KBM-7 (cell line): ENCODE results near the gene SPECC1L.
"Not testable (repeated sequence)": the region's sequence is repeated elsewhere in the genome, so short reads cannot be mapped to it uniquely, and the experiment has no call there.

Experiments
- DNase-seq: peaks from one replicate; pipeline ENCODE4 v3.0.0-alpha.2; 2015
- in situ Hi-C: fragments of 300-500 bp; cut with MboI; formaldehyde crosslinking; loops from 2 replicates; pipeline ENCODE4 v1.14.3; 2020; ENCODE audit warnings: low sequenced_read_pairs, low pct_unique_long_range_greater_than_20kb, mixed read lengths

Gene SPECC1L

DNA sequence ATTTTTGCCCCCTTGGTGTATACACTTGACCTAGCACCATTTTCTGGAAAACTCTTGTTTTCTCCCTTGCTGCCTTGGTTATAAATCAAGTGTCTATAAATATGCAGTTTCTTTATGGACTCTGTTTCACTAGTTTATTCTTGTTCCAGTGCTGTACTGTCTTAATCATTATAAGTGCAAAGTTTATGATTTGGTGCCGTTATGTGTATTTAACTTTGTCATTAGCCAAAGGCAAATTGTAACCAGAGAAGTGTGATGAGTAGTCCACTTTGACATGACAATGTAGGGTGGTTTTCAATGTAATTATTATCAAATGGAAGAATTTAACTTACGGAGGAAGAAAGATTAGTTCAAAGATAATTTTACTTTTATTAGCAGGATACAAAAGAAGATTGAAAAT is 40.3 kb downstream of the SPECC1L start:
- DNase-seq, result no peak
- in situ Hi-C loops, result no loop called here

DNA sequence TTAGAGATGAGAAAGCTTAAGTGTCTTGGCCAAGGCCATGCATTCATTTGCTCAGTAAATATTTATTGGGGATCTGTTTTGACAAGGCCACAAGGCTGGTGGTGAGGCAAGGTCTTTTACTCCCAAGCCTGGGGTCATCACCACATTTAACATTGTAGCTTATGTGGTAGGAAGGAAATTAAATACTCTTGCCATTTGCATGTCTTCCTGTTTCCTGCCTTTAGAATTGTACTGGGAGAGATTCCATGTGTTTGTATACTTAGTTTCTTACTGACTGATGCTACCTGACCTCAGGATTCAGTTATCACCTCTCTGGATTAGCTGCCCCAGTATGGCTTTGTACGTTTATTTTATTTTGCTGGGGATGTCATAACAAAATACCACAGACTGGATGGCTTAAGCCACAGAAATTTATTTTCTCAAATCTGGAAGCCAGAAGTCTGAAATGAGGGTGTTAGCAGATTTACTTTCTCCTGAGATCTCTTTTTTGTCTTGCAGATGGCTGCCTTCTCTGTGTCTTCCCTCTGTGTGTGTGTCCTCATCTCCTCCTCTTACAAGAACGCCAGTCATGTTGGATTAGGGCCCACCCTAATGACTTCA is 44.8 kb downstream of the SPECC1L start:
- DNase-seq, result no peak
- in situ Hi-C loops, result no loop called here

DNA sequence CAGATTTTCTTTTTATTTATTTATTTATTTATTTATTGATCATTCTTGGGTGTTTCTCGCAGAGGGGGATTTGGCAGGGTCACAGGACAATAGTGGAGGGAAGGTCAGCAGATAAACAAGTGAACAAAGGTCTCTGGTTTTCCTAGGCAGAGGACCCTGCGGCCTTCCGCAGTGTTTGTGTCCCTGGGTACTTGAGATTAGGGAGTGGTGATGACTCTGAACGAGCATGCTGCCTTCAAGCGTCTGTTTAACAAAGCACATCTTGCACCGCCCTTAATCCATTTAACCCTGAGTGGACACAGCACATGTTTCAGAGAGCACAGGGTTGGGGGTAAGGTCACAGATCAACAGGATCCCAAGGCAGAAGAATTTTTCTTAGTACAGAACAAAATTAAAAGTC is 45.6 kb downstream of the SPECC1L start:
- DNase-seq, in situ Hi-C loops: not testable (repeated sequence)

DNA sequence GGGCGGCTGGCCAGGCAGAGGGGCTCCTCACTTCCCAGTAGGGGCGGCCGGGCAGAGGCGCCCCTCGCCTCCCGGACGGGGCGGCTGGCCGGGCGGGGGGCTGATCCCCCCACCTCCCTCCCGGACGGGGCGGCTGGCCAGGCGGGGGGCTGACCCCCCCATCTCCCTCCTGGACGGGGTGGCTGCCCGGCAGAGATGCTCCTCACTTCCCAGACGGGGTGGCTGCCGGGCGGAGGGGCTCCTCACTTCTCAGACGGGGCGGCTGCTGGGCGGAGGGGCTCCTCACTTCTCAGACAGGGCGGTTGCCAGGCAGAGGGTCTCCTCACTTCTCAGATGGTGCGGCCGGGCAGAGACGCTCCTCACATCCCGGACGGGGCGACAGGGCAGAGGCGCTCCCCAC is 46.9 kb downstream of the SPECC1L start:
- in situ Hi-C loops, DNase-seq: not testable (repeated sequence)

- DNase-seq, result no peak
- in situ Hi-C loops, result no loop called here
These were observed 48.8 kb downstream of the SPECC1L start for GRCh38 chr22:24319451-24319850.

DNA sequence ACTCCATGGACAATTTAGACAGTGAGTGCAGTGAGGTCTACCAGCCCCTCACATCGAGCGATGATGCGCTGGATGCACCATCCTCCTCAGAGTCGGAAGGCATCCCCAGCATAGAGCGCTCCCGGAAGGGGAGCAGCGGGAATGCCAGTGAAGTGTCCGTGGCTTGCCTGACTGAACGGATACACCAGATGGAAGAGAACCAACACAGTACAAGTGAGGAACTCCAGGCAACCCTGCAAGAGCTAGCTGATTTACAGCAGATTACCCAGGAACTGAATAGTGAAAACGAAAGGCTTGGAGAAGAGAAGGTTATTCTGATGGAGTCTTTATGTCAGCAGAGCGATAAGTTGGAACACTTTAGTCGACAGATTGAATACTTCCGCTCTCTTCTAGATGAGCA is 51.4 kb downstream of the SPECC1L start:
- in situ Hi-C loops, result no loop called here
- DNase-seq, result no peak

DNA sequence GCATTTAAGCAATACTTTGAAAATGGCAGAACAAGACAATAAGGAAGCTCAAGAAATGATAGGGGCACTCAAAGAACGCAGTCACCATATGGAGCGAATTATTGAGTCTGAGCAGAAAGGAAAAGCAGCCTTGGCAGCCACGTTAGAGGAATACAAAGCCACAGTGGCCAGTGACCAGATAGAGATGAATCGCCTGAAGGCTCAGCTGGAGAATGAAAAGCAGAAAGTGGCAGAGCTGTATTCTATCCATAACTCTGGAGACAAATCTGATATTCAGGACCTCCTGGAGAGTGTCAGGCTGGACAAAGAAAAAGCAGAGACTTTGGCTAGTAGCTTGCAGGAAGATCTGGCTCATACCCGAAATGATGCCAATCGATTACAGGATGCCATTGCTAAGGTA is 51.9 kb downstream of the SPECC1L start:
- in situ Hi-C loops, result no loop called here

DNA sequence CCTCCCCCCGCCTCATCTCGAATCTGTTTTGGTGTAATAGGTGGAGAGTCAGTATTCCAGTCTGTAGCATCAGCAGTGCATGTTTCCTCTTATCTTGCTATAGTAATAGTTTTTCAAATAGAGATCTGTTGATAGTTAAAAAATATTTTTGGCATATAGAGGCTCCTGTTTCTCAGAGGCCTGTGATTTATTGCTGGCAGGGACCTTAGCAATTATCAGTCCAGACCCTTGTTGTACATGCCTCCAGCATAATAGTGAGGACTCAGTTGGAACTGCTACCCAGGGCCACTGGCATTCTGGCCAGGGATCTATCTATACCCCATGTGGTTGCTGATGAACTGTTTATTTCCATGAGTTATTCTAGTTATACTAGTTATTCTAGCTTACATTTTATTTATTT is 52.6 kb downstream of the SPECC1L start:
- in situ Hi-C loops, result no loop called here
- no peak for DNase-seq

More for the DNA sequence above, 51.9 kb downstream of the SPECC1L start:
- DNase-seq, result no peak

DNA sequence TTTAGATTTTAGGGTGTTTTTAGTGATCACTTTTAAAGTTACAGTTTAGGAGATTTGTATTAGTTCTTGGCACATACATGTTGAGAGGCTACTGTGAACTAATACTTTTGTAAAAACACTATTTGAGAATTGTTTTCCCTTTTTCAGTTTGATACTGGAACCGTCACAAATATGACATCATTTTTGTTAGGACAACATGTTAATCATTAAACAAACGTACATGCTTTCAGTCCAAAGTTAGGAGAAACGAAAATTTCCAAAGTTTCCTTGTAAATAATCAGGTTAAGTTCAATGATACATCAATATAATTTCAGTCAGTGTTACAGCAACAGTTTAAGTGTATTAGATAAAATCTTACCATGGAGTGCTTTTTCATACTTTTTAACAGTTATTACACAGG is 53.1 kb downstream of the SPECC1L start:
- in situ Hi-C loops, result no loop called here
- no peak for DNase-seq

GRCh38 chr22:24324137-24324536 is 53.5 kb downstream of the SPECC1L start:
- in situ Hi-C loops, result no loop called here

DNA sequence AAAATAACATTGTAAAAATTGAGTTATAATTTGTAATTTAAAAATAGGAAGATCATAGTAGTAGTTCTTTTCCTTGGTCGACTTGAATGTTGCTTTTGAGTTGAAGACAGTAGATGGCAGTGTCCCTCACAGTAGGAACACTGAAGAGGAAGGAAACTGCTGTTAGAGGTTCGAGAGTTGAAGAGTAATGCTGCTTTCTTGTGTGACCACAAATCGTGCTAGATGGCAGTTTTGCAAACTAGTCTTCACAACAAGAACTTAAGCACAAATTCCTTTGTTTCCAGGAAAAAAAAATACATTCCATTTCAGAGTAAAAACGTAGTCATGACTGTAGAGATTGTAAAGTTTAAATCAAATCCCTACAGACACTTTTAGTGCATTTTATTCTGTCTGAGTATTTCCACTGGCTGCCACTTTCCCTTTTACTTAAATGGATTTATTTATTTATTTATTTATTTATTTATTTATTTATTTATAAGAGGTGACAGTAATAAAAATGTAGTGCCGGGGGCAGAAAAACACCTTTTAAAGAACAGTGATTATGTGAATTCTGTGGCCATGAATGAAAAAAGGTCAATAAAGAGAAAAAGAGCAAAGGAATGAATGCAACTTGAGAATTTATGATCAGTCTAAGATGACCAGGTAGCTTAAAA is 54.6 kb downstream of the SPECC1L start:
- in situ Hi-C loops, result no loop called here
- peak; percentile 84 for DNase-seq

More at GRCh38 chr22:24324137-24324536, 53.5 kb downstream of the SPECC1L start:
- no peak for DNase-seq

DNA sequence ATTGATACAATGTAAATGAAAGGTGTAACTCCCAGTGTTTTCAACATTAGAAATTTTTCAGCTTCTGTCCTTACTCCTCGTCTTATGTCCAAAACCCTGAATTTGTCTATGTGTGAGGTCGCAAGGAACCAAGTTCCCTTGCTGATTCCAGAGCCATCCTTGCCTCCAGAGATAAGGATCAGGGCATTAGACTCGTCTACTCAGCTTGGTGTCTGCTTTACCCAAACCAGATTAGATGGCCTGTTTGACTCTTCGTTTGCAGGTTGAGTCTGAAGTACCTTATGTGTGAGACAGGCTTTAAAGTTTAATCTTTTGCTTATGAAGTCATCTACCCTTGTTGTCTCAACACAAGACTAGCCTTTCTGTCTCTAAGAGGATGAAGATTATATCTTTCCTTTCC is 55.6 kb downstream of the SPECC1L start:
- in situ Hi-C loops, result no loop called here
- no peak for DNase-seq

- in situ Hi-C loops, result no loop called here
- DNase-seq, result no peak
These were observed 57.2 kb downstream of the SPECC1L start for GRCh38 chr22:24327832-24328231.

- in situ Hi-C loops, result no loop called here
- peak; percentile 18 for DNase-seq
These were observed 58.8 kb downstream of the SPECC1L start for GRCh38 chr22:24329453-24329852.

DNA sequence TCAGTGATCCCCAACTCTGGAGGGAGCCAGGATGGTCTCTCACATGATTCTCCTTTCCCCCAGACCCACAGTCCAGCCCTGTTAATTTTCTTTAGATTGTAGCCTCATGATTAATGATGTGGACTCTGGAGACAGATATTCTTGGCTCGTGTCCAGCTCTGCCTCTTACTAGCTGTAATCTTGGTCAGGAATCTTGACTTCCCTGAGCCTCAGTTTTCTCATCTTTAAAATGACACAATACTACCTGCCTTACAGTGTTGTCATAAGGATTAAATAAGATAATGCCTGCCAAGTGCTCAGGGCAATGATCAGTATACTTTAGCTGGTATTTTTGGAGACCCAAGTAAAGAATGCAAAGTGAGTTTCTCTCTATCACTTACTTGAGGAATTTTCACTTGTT is 60.0 kb downstream of the SPECC1L start:
- no peak for DNase-seq

GRCh38 chr22:24331468-24332440 is 61.1 kb downstream of the SPECC1L start:
- DNase-seq, result peak; percentile 49

More for the DNA sequence above, 60.0 kb downstream of the SPECC1L start:
- in situ Hi-C loops, result no loop called here

GRCh38 chr22:24333301-24333700 is 62.7 kb downstream of the SPECC1L start:
- in situ Hi-C loops, result no loop called here
- DNase-seq, result no peak

More at GRCh38 chr22:24331468-24332440, 61.1 kb downstream of the SPECC1L start:
- in situ Hi-C loops, result no loop called here

GRCh38 chr22:24335496-24335895 is 64.9 kb downstream of the SPECC1L start:
- no peak for DNase-seq
- in situ Hi-C loops, result no loop called here

DNA sequence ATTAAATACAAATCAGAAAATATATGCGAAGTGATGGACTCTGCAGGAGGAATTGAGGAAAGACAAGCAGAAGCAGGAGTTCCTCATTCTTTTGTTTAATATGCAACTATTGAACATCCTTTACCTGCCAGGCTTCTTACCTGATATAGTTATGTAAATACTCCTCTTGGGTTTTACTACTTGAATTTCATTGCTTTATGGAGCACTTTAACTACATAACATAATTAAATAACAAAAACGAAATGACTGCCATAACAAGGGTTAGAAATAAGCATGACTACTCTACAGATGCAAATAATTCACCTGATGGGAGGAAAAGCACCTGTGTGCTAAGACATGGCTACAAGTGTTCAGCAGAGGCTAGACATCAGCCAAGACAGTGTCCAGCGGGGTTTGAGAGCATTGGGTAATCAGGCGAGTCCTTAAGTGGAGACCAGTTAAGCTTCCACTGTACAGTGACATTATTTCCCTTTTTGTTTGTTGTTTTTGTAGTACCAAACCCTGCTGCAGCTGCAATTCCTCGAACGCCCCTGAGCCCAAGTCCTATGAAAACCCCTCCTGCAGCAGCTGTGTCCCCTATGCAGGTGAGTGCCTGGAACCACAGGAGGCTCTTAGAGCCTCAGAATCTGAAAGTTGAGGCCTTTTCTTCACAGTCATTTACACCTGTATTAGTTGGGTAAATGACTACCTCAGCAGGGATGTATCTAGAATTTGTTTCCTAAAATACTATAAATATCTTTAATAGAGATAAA is 67.4 kb downstream of the SPECC1L start:
- no peak for DNase-seq
- in situ Hi-C loops, result no loop called here
